ENCODE measurements around the gene EGF.

Gene EGF

DNA sequence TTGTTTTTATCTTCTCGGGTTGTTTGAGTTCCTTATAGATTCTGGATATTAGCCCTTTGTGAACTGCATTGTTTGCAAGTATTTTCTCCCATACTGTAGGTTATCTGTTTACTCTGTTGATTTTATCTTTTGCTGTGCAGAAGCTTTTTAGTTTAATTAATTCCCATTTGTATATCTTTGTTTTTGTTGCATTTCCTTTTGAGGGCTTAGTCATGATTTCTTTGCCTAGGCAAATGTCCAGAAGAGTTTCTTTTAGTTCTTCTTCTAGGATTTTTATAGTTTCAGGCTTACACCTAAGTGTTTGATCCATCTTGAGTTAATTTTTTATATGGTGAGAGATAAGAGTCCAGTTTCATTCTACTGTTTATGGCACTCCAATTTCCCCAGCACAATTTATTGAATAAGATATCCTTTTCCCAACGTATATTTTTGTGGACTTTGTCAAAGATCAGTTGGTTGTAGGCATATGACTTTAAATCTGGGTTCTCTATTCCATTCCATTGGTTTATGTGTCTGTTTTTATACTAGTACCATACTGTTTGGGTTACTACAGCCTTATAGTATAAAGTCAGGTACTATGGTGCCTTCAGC lies 54.3 kb downstream of the EGF start:
- H3K27ac ChIP-seq (replicated peaks): no peak overlapping the region
- no peak for DNase-seq (ENCODE audit: low read depth in 1 of 2, low spot score in 1 of 2)
- H3K4me3 ChIP-seq (replicated peaks; ENCODE audit: insufficient read depth, low read length): no peak overlapping the region
- TF ChIP-seq, protein P1, sequence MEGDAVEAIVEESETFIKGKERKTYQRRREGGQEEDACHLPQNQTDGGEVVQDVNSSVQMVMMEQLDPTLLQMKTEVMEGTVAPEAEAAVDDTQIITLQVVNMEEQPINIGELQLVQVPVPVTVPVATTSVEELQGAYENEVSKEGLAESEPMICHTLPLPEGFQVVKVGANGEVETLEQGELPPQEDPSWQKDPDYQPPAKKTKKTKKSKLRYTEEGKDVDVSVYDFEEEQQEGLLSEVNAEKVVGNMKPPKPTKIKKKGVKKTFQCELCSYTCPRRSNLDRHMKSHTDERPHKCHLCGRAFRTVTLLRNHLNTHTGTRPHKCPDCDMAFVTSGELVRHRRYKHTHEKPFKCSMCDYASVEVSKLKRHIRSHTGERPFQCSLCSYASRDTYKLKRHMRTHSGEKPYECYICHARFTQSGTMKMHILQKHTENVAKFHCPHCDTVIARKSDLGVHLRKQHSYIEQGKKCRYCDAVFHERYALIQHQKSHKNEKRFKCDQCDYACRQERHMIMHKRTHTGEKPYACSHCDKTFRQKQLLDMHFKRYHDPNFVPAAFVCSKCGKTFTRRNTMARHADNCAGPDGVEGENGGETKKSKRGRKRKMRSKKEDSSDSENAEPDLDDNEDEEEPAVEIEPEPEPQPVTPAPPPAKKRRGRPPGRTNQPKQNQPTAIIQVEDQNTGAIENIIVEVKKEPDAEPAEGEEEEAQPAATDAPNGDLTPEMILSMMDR (IDR thresholded peaks at IDR 0.05; ENCODE audit: insufficient read depth, low read length): no peak
- TF ChIP-seq SPI1 (IDR thresholded peaks at IDR 0.05; ENCODE audit: borderline replicate concordance, low read depth): no peak
- TF ChIP-seq, protein P2, sequence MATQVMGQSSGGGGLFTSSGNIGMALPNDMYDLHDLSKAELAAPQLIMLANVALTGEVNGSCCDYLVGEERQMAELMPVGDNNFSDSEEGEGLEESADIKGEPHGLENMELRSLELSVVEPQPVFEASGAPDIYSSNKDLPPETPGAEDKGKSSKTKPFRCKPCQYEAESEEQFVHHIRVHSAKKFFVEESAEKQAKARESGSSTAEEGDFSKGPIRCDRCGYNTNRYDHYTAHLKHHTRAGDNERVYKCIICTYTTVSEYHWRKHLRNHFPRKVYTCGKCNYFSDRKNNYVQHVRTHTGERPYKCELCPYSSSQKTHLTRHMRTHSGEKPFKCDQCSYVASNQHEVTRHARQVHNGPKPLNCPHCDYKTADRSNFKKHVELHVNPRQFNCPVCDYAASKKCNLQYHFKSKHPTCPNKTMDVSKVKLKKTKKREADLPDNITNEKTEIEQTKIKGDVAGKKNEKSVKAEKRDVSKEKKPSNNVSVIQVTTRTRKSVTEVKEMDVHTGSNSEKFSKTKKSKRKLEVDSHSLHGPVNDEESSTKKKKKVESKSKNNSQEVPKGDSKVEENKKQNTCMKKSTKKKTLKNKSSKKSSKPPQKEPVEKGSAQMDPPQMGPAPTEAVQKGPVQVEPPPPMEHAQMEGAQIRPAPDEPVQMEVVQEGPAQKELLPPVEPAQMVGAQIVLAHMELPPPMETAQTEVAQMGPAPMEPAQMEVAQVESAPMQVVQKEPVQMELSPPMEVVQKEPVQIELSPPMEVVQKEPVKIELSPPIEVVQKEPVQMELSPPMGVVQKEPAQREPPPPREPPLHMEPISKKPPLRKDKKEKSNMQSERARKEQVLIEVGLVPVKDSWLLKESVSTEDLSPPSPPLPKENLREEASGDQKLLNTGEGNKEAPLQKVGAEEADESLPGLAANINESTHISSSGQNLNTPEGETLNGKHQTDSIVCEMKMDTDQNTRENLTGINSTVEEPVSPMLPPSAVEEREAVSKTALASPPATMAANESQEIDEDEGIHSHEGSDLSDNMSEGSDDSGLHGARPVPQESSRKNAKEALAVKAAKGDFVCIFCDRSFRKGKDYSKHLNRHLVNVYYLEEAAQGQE (IDR thresholded peaks at IDR 0.05; ENCODE audit: insufficient replicate concordance, low read depth): no peak
- no peak for TF ChIP-seq GABPA (IDR thresholded peaks at IDR 0.05; ENCODE audit: low read depth)
- TF ChIP-seq POLR2AphosphoS5 (IDR thresholded peaks at IDR 0.05; ENCODE audit: low read depth): no peak
- H3K27me3 ChIP-seq (ENCODE audit: insufficient read depth, poor library complexity, severe bottlenecking): no peaks in the 10 kb centered on the region

DNA sequence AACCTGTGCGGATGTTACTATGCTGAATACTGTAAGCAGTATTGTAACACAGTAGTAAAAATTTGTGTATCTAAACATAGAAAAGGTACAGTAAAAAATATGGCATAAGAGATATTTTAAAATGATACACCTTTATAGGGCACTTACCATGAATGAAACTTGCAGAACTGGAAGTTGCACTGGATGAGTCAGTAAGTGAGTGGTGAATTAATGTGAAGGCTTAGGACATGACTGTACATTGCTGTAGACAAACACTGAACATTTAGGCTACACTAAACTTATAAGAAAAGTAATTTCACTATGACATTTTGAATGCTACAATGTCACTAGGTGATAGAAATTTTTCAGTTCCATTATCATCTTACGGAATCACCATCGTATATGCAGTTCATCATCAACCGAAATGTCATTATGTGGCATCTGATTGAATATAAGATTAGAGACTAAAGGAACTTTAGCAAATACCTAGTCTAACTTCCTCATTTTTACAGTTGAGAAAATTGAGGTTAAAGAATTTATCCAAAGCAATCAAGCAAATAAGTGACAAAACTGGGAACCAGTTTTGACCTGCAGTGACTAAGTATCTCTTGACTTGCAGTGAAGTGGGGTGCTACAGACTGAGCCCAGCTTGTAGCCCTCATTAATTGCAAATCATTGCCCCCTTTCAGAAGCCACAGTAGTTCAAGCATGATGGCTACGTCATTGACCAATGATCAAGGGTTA lies 55.3 kb downstream of the EGF start:
- no peaks in the 10 kb centered on the region for H3K27me3 ChIP-seq (ENCODE audit: insufficient read depth, poor library complexity, severe bottlenecking)
- DNase-seq (ENCODE audit: low read depth in 1 of 2, low spot score in 1 of 2): no peak
- TF ChIP-seq, protein P2 (IDR thresholded peaks at IDR 0.05; ENCODE audit: insufficient replicate concordance, low read depth): no peak
- TF ChIP-seq SPI1 (IDR thresholded peaks at IDR 0.05; ENCODE audit: borderline replicate concordance, low read depth) (no peak), GABPA (IDR thresholded peaks at IDR 0.05; ENCODE audit: low read depth) (no peak), POLR2AphosphoS5 (IDR thresholded peaks at IDR 0.05; ENCODE audit: low read depth) (no peak)
- TF ChIP-seq, protein P1 (IDR thresholded peaks at IDR 0.05; ENCODE audit: insufficient read depth, low read length): no peak
- H3K27ac ChIP-seq (replicated peaks): no peak overlapping the region
- H3K4me3 ChIP-seq (replicated peaks; ENCODE audit: insufficient read depth, low read length): no peak overlapping the region

DNA sequence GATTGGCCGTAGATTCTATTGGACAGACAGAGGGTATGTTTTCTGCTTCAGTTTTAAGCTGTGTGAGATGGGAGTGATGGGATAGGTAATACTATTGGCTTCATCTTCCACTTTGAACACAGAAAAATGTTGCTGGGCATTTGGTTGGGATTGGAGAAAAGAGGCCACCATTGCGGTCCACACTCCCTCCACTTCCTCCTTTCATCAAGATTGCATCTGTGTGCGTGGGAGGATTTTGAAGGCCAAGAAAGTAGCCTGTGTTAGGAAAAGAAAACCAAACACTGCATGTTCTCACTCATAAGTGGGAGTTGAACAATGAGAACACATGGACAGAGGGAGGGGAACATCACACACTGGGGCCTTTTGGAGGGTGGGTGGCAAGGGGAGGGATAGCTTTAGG lies 56.4 kb downstream of the EGF start:
- peak in 1 of 2 experiments; percentile 50 for DNase-seq (ENCODE audit: low read depth in 1 of 2, low spot score in 1 of 2)

More for the DNA sequence above, 56.4 kb downstream of the EGF start:
- Histone ChIP-seq H3K27ac (replicated peaks) (no peak overlapping the region), H3K4me3 (replicated peaks; ENCODE audit: insufficient read depth, low read length) (no peak overlapping the region), H3K27me3 (ENCODE audit: insufficient read depth, poor library complexity, severe bottlenecking) (no peaks in the 10 kb centered on the region)
- TF ChIP-seq POLR2AphosphoS5 (IDR thresholded peaks at IDR 0.05; ENCODE audit: low read depth) (0 out of 2 replicates have a peak, but pooled peaks have one; percentile 22), SPI1 (IDR thresholded peaks at IDR 0.05; ENCODE audit: borderline replicate concordance, low read depth) (peak; percentile 80)
- TF ChIP-seq, protein P2 (IDR thresholded peaks at IDR 0.05; ENCODE audit: insufficient replicate concordance, low read depth): no peak

Measured in HL-60 (cell line).